ENCODE results near the gene DNM1. TPM values are rescaled to one million over a fixed set of nuclear protein-coding genes. Genes with fewer than 3 reads are reported as not detected.
A peak's percentile ranks its signal among the peaks of the same experiment; 100 is the strongest.

Gene DNM1
- total and polyA plus RNA-seq, 2 of the 8 experiments (the other 6 are each of a cell fraction or from before 2014, with no cell fraction given) = 34.3 to 62.7 TPM

- CTCF ChIA-PET (ENCODE audit: partially characterized antibody) = interaction anchor here (0.6 kb wide), 1 partner anchor 17 kb away, joined by 3 read pairs; no protein-coding TSS in a partner anchor
- Histone ChIP-seq H3K36me3 (ENCODE audit: control insufficient read depth in 2 of 4, insufficient read depth in 4 of 4, low read length in 3 of 4) (peaks cover 0 to 13% (median 7%) of the 10 kb centered on the region in 4 experiments; a peak in 6 of 8 replicates), H3K79me1 (ENCODE audit: low read depth, low read length) (no peaks in the 10 kb centered on the region), H4K20me1 (replicated peaks in 1 of 2; ENCODE audit: control insufficient read depth in 1 of 2, insufficient read depth in 2 of 2, low read length in 2 of 2) (peaks cover 0 to 2% of the 10 kb centered on the region in 2 experiments), H2BK20ac (ENCODE audit: low read length) (no peak within 1 kb of the TSS), H2BK12ac (ENCODE audit: low read depth, low read length) (peak within 1 kb of the TSS; percentile 68), H3K18ac (ENCODE audit: extremely low read depth, low read length) (peak within 1 kb of the TSS; percentile 63), H3K4ac (replicated peaks; ENCODE audit: insufficient read length, low read depth, low read length) (peak within 1 kb of the TSS; percentile 47), H3K4me3 (ENCODE audit: extremely low read depth in 1 of 4, insufficient read depth in 2 of 4, low read depth in 3 of 4, low read length in 4 of 4) (peak within 1 kb of the TSS; percentile 77 to 92 (median 87)), H3K27ac (ENCODE audit: low read depth, low read length) (peak within 1 kb of the TSS; percentile 47), H3K14ac (ENCODE audit: insufficient read length) (no peak within 1 kb of the TSS), H3K23ac (ENCODE audit: insufficient read length) (no peak within 1 kb of the TSS), H3K23me2 (ENCODE audit: low read depth, low read length) (peaks cover 11% of the 10 kb centered on the region), H2AFZ (ENCODE audit: low read length) (peak within 1 kb of the TSS; percentile 80), H3K56ac (replicated peaks; ENCODE audit: insufficient read length, low read depth, low read length) (peak within 1 kb of the TSS; percentile 63), H3K79me2 (ENCODE audit: control insufficient read depth in 1 of 2, insufficient read depth in 2 of 2, low read length in 2 of 2) (peaks cover 0 to 8% of the 10 kb centered on the region in 2 experiments; a peak in 1 of 4 replicates), H2BK5ac (ENCODE audit: low read depth, low read length) (peak within 1 kb of the TSS; percentile 75), H4K91ac (replicated peaks; ENCODE audit: insufficient read length, low read length) (peak within 1 kb of the TSS; percentile 49), H2BK15ac (ENCODE audit: low read length) (no peak within 1 kb of the TSS), H2BK120ac (replicated peaks; ENCODE audit: low read depth, low read length) (no peak within 1 kb of the TSS), H3K27me3 (replicated peaks in 1 of 4; ENCODE audit: control insufficient read depth in 3 of 4, extremely low read depth in 1 of 4, insufficient read depth in 3 of 4, low read length in 3 of 4) (no peaks in the 10 kb centered on the region), H3K9me3 (ENCODE audit: insufficient read depth in 2 of 2, low read depth in 1 of 2, low read length in 1 of 2) (no peaks in the 10 kb centered on the region), H4K8ac (ENCODE audit: extremely low read depth, insufficient read depth, low read length) (peak within 1 kb of the TSS; percentile 94), H3K4me1 (replicated peaks in 1 of 4; ENCODE audit: control insufficient read depth in 3 of 4, insufficient read depth in 4 of 4, low read length in 3 of 4) (peaks cover 0 to 4% (median 3%) of the 10 kb centered on the region in 4 experiments; a peak in 5 of 7 replicates), H3K4me2 (ENCODE audit: insufficient read depth in 1 of 2, low read depth in 2 of 2, low read length in 2 of 2) (peak within 1 kb of the TSS; percentile 90 to 94), H3K9ac (replicated peaks in 1 of 4; ENCODE audit: extremely low read depth in 1 of 4, low read depth in 3 of 4, low read length in 3 of 4) (peak within 1 kb of the TSS in 3 of 4 experiments; percentile 69 to 78 (median 75); a peak in 6 of 7 replicates), H4K5ac (ENCODE audit: insufficient read length, low read depth, low read length) (peak within 1 kb of the TSS; percentile 13), H2AK5ac (ENCODE audit: low read depth, low read length) (no peak within 1 kb of the TSS)
- FAIRE-seq = no peak
- DNase-seq (ENCODE audit: low read depth in 1 of 2, low spot score in 2 of 2) = peak; percentile 99 to 100
- POLR2A ChIA-PET (ENCODE audit: partially characterized antibody) = interaction anchor here (0.6 to 1.9 kb wide), 16 partner anchors 9 to 276 kb away, joined by 3 to 9 read pairs (median 4); partner anchors contain the start of genes CERCAM, GLE1, SPTAN1 and URM1
- WGBS, 2 experiments (ENCODE audit: extremely low coverage in 1 of 2, insufficient coverage in 1 of 2, insufficient read length in 1 of 2, insufficient replicate concordance in 2 of 2, low coverage in 1 of 2, low lambda C conversion rate in 2 of 2, missing lambda C conversion rate in 1 of 2) = 1% methylated on average over 38 of the region's 38 CpGs; no CpG with 5 or more reads in 1 of the 2 experiments
- TF ChIP-seq POLR2AphosphoS5 (IDR thresholded peaks at IDR 0.05; ENCODE audit: low read depth, low read length) = peak; percentile 96
- TF ChIP-seq SUZ12 (IDR thresholded peaks at IDR 0.05; ENCODE audit: low read length) = no peak
- TF ChIP-seq BCL11A (IDR thresholded peaks at IDR 0.05; ENCODE audit: low read depth in 2 of 2, low read length in 2 of 2) = no peak
- TF ChIP-seq TBP (IDR thresholded peaks at IDR 0.05; ENCODE audit: low read depth, low read length) = peak; percentile 86
- TF ChIP-seq NRF1 (IDR thresholded peaks at IDR 0.05; ENCODE audit: low read depth, low read length) = peak; percentile 75
- TF ChIP-seq POLR2A (IDR thresholded peaks at IDR 0.05; ENCODE audit: control extremely low read depth in 1 of 2, low read depth in 2 of 2, low read length in 2 of 2) = peak; percentile 96 to 99
- TF ChIP-seq SRF (IDR thresholded peaks at IDR 0.05; ENCODE audit: low read depth, low read length) = no peak
- TF ChIP-seq SP2 (IDR thresholded peaks at IDR 0.05; ENCODE audit: low read length) = no peak
- TF ChIP-seq KDM4A (IDR thresholded peaks at IDR 0.05; ENCODE audit: low read depth, low read length, severe bottlenecking) = peak; percentile 55
- no peak for TF ChIP-seq HDAC2 (IDR thresholded peaks at IDR 0.05; ENCODE audit: borderline replicate concordance in 1 of 2, low read depth in 2 of 2, low read length in 2 of 2)
- no peak for TF ChIP-seq SIX5 (IDR thresholded peaks at IDR 0.05; ENCODE audit: low read depth, low read length)
- TF ChIP-seq JUND (IDR thresholded peaks at IDR 0.05; ENCODE audit: low read length) = no peak
- TF ChIP-seq SP1 (IDR thresholded peaks at IDR 0.05; ENCODE audit: low read depth, low read length) = peak; percentile 83
- TF ChIP-seq CBX8 (IDR thresholded peaks at IDR 0.05; ENCODE audit: borderline replicate concordance, low read depth, low read length) = no peak
These were observed 72.9 kb downstream of the DNM1 start, which contains the start of gene SWI5 for GRCh38 chr9:128276008-128276573. Gene SWI5, plus strand, starts transcription at chr9:128276276.
